Measurements from ENCODE around the gene ALDH18A1. TPM values are rescaled to one million over a fixed set of nuclear protein-coding genes. Genes with fewer than 3 reads are reported as not detected.
"Not testable (repeated sequence)": the region's sequence is repeated elsewhere in the genome, so short reads cannot be mapped to it uniquely, and the experiment has no call there.

ALDH18A1 gene
- total RNA-seq, 1 donor from 2014 or later = 54.3 TPM

- no peak for DNase-seq
Observed at GRCh38 chr10:95648138-95648537, 8.4 kb downstream of the ALDH18A1 start.

GRCh38 chr10:95646160-95646559 is 10.4 kb downstream of the ALDH18A1 start:
- DNase-seq = no peak

- DNase-seq = no peak
Observed at GRCh38 chr10:95644901-95645300, 11.6 kb downstream of the ALDH18A1 start.

- no peak for DNase-seq
Observed at GRCh38 chr10:95640891-95641315, 15.6 kb downstream of the ALDH18A1 start.

GRCh38 chr10:95637911-95638310 is 18.6 kb downstream of the ALDH18A1 start:
- no peak for DNase-seq

DNA sequence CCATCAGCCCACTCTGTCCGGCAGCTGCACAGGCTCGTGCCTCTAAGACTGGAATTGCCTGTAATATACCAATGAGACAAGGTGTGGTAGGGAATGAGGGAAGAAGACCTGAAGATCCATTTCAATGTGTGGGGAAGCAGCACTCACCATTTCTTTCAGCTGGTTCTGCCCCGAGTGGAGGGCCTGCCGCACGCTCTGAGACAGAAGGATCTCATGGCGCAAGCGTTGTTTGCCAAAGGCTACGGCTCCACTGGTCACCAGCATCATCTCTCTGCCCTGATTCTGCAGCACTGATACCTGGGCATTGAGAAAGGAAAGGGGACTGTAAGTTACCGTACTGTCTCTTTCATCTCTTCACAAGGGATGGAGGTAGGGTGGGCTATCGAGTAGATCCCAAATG is 19.4 kb downstream of the ALDH18A1 start:
- DNase-seq = no peak

GRCh38 chr10:95635319-95635733 is 21.2 kb downstream of the ALDH18A1 start:
- DNase-seq = no peak

DNA sequence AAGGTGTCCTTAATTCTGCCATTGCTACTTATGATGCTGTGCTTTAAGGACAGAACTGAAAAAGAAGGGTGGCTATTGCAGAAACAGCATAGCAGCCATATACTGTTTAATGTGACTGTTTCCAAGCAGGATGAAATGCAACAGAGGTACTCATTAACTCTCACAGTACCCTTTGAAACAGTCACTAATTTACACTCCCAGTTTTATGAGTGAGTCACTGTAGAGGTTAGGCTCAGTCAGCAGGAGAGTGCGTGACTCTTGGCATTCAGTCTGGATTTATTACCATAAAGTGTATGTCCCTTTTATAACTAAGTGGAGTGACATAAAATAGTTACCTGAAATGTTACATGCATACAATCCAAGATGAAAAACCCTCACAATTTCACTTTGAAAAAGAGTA is 27.7 kb downstream of the ALDH18A1 start:
- DNase-seq = no peak

DNA sequence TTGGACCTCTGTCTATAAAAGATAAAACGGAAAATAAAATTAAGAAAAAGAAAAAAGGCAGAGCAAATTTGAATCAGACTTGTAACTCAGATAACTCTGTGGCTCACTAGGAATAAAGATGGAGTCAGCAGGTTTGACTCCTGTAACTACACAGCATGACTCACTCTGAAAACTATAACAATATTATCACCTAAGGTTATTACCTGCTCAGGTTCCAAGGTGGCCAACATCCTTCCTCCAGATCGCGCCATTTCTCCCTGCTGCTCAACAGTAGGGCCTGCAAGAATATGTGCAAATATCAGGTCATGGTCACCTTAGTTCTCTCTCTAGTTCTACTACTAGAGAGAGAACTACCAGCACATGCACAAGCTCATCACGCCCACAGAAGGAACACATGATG is 30.0 kb downstream of the ALDH18A1 start:
- no peak for DNase-seq

GRCh38 chr10:95620415-95620814 is 36.1 kb downstream of the ALDH18A1 start:
- not testable (repeated sequence) for DNase-seq

- DNase-seq = no peak
Observed at GRCh38 chr10:95618101-95618500, 38.4 kb downstream of the ALDH18A1 start.

- DNase-seq = no peak
Observed at GRCh38 chr10:95616446-95616845, 40.1 kb downstream of the ALDH18A1 start.

DNA sequence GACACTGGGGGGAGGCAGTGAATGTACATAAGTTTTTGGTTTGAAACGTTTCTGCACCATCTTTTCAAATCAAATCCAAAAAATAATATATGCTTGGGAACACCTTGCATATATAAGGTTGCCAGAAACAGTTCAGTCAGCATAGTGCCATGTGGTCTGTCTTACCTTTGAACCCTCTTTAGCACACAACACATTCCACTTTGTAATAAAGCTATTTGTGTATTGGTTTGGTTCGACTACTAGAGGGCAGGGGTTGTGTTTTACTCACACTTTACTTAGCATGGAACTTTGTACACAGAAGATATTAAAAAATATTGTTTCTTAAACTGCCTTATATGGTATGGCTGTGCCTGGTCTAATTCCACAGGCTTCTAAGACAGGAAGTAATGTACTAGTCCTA is 43.2 kb downstream of the ALDH18A1 start:
- no peak for DNase-seq

- no peak for DNase-seq
Observed at GRCh38 chr10:95610727-95611126, 45.8 kb downstream of the ALDH18A1 start.

DNA sequence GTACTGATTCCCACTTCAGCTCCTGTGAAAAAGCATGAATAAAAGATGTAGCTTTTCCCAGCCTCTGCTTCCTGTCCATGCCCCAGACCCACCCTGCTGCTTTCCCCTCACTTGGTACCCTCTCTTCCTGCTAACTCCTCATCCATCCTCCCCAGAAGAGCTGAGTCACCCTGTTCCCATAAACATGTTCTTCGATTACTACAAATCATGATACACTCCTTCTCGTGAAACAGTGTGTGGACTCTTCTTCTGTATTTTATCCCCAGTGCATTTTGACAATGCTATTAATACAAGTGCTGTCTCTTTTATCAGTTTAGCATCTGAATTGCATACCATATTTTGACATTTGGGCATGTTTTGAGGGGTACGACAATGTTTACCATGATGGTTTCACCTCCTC is 49.6 kb downstream of the ALDH18A1 start:
- no peak for DNase-seq

GRCh38 chr10:95605163-95605562 is 51.3 kb downstream of the ALDH18A1 start:
- DNase-seq = no peak

GRCh38 chr10:95604630-95605029 is 51.9 kb downstream of the ALDH18A1 start:
- no peak for DNase-seq

GRCh38 chr10:95602382-95602781 is 54.1 kb downstream of the ALDH18A1 start:
- DNase-seq = no peak

- peak; percentile 95 for DNase-seq
Observed at GRCh38 chr10:95601116-95601719, 55.3 kb downstream of the ALDH18A1 start.

DNA sequence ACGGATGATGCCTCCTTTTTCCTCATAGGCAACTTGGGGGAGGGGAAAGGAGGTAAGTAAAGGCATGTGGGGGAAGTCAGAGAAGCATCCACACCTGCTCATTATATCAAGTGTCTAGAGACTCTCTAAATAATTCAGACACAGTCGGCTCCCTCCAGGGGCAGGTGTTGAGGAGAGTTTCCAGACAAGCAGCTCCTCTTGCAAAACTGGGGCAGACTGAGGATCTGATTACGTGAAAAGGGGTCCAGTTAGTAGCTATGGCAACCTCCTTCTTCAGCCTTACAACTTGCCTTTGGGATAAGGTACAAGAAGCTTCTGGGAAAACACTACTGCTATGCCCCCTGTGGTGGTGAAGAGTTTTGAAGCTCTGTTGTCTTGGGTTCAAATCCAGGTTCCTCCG is 56.4 kb downstream of the ALDH18A1 start:
- DNase-seq = no peak

GRCh38 chr10:95597788-95598187 is 58.7 kb downstream of the ALDH18A1 start:
- DNase-seq = no peak

DNA sequence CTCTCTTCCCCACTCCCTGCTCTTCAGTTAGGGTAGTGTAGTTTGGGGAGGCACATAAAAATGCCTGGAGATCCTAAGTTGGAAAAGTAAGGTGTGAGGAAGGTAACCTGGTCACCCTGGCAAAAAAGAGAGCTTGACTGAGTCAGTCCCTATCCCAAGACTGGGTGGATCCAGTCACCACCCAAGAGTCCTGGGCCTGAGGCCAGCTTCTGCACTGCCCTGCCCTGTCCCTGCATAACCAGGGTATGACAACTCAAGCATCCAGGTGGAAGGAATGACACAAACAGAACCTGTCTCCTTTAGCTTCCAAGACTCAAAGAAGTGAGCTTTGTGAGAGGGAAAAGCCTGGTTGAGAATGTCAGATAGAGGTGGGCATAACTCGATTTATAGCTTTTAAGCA is 68.5 kb downstream of the ALDH18A1 start:
- no peak for DNase-seq

DNA sequence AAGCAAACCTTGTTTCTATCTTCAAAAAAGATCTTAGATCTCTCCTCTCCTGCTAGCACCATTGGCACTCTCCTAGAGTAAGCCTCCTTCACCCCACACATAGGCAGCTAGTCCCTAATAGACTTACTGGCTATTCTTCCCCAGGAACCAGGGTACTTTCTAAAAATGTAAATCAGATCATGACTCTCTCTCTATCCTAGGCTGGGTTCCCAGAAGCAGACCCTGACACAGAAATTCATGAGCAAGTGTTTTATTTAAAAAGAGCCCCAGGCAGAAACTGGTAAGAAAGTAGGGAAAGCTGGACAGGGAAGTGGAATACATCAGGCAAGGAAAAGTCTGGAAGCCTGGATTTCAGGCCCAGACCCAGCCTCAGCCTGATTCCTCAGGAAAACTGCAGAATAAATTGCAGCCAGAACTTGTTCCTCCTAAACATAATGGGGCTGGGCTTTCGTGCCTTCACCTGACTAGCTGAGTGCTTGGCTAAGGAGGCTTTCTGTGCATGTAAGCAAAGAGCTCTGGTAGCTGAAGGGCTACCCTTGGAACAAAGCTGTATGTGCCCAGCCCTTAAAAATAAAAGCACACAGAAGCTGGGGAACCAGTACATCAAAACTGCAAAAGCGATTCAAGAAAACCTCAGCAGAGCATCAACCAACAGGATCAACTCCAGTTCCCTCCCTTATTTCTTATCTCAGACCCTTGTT is 76.5 kb downstream of the ALDH18A1 start:
- DNase-seq = no peak

GRCh38 chr10:95579292-95579691 is 77.2 kb downstream of the ALDH18A1 start:
- no peak for DNase-seq
